ENCODE results near the gene AUTS2.

The AUTS2 gene

DNA sequence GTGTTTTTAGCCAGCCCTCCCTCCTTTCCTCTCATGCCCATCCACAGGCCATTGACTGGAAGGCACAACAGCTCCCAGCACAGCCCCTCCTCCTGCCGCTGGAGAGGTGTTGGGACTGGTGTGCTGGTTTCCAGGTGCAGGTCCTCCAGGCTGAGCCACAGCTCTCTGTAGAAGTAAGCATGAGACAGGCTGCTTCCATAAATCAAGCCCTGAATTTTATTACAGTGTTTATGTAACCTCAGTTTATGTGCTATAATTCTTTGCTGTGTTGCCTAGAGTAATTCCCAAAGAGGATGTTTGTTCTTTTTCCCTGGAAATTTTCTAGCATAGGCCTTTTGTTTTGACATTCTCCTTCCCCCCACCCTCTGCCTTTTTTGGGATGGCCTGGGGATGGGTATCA lies 445.8 kb downstream of the AUTS2 start:
- TF ChIP-seq, protein P1, sequence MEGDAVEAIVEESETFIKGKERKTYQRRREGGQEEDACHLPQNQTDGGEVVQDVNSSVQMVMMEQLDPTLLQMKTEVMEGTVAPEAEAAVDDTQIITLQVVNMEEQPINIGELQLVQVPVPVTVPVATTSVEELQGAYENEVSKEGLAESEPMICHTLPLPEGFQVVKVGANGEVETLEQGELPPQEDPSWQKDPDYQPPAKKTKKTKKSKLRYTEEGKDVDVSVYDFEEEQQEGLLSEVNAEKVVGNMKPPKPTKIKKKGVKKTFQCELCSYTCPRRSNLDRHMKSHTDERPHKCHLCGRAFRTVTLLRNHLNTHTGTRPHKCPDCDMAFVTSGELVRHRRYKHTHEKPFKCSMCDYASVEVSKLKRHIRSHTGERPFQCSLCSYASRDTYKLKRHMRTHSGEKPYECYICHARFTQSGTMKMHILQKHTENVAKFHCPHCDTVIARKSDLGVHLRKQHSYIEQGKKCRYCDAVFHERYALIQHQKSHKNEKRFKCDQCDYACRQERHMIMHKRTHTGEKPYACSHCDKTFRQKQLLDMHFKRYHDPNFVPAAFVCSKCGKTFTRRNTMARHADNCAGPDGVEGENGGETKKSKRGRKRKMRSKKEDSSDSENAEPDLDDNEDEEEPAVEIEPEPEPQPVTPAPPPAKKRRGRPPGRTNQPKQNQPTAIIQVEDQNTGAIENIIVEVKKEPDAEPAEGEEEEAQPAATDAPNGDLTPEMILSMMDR (IDR thresholded peaks at IDR 0.05; ENCODE audit: control insufficient read depth, extremely low read depth, insufficient read depth): no peak
- no peak overlapping the region for H3K4me3 ChIP-seq (ENCODE audit: low read depth, low read length)
- DNase-seq (ENCODE audit: low read depth): no peak

DNA sequence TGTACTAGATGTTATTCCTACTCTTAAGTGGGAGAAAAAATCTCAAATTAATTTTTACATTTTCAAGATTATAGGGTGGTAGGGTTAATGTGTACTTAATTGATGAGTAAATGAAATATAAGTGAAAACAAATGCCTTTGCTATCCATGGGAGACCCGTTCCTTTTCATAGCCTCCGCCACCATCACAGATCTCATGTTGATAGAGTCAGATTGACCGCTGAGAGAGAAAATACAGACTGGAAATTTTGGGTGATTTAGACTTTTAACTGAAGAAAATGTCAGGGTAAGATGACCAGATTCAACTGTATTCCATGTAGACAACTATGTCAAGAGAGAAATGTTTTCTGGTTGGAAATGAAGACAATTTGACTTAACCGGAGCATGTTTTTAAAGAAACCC lies 446.2 kb downstream of the AUTS2 start:
- TF ChIP-seq, protein P1 (IDR thresholded peaks at IDR 0.05; ENCODE audit: control insufficient read depth, extremely low read depth, insufficient read depth): no peak
- H3K4me3 ChIP-seq (ENCODE audit: low read depth, low read length): no peak overlapping the region
- no peak for DNase-seq (ENCODE audit: low read depth)

DNA sequence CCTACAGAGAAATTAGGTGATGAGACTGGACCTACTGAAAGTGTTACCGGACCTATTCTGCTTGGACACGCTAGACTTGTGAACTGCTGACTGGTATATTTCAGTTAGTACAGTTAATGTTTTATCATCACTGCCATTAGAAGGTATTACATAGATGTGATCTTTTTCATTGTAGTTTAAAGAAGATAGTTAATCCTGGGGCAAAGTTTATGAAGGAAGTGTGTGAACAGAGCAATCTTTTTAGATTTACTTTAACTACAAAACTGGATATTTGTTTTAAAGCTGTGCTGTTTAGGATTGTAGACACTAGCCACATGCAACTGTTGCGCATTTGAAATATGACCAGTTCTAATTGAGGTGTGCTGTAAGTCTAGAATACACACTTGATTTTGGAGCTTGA lies 446.7 kb downstream of the AUTS2 start:
- no peak for DNase-seq (ENCODE audit: low read depth)
- TF ChIP-seq, protein P1 (IDR thresholded peaks at IDR 0.05; ENCODE audit: control insufficient read depth, extremely low read depth, insufficient read depth): no peak
- no peak overlapping the region for H3K4me3 ChIP-seq (ENCODE audit: low read depth, low read length)

DNA sequence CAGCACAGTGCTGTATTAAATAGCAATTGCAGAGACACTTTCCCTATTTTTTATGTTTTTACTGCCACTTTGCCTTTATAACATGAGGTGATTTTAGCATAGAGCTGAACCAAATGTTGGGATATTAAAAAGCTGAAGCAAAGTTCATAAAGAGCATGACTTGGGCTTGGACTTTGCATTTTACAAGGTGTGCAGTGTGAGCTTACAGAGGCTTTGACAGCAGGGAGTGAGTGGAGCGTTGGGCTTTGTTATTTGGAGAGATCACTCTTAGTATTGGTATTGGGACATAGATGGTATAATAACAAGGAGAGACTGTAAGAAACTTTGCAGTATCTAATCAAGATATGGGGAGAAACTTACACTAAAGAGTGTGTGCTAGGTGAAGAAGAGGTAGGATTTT lies 449.1 kb downstream of the AUTS2 start:
- H3K4me3 ChIP-seq (ENCODE audit: low read depth, low read length): no peak overlapping the region
- no peak for DNase-seq (ENCODE audit: low read depth)
- TF ChIP-seq, protein P1 (IDR thresholded peaks at IDR 0.05; ENCODE audit: control insufficient read depth, extremely low read depth, insufficient read depth): no peak

DNA sequence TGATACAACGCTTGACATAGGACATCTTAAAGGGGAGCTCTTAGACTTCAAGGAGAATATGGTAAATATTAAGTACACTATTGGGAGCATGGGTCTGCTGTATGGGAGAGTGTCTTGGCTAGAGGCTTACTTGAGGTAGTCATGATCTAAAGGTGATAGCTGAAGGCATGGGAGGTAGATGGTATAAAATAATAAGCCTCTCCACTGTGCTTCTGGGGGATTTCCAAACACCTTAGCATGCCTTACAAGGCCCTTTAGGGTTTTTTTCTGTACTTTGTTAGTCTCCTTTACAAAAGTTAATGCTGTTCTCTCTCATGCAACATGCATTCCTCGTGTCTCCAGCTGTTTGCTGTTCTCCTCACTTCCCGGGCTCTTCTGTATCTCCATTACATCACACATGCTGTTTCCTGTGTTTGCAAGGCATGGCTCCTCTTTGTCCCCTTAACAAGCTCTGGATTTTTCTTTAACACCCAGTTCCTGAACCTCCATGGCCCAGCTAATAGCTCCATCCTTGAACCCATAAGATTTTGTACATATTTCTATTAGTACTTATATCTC lies 449.7 kb downstream of the AUTS2 start:
- no peak for DNase-seq (ENCODE audit: low read depth)
- no peak overlapping the region for H3K4me3 ChIP-seq (ENCODE audit: low read depth, low read length)
- TF ChIP-seq, protein P1 (IDR thresholded peaks at IDR 0.05; ENCODE audit: control insufficient read depth, extremely low read depth, insufficient read depth): no peak

DNA sequence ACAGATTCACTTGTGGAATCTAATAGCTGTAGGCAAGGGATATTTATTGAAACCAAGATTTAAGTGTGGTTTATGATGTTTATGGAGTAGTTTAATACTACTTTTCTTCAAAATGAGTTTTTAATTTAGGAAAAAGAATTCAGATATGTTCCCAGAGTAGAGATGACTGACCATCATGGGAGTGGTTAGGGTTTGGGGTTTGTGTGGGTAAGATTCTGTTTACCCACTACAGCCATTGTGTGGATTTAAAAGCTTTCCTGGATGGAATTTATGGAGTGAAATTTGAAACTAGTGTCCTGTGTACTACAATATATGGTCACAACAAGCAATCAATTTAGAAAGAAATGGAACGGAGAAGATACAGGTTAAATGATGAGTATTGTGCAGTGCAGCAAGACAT lies 453.5 kb downstream of the AUTS2 start:
- TF ChIP-seq, protein P1 (IDR thresholded peaks at IDR 0.05; ENCODE audit: control insufficient read depth, extremely low read depth, insufficient read depth): no peak
- DNase-seq (ENCODE audit: low read depth): no peak
- H3K4me3 ChIP-seq (ENCODE audit: low read depth, low read length): no peak overlapping the region

DNA sequence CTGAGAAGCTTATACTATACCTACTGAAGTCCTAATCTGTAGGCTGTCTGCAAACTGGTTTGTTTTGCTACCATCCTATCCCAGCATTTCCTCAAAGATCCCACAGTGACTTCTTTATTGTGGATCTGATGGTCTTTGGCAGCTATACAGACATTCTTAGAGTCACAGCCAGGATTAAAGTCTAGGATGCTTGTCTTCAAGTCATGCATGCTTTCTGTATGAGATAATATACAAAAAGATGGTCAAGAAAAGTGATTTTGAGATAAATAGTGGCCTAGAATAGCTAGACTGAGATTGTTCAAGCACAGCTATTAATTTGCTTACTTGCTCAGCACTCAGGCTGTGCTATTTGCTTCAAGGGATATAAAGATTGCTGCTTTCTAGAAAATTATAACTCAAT lies 454.4 kb downstream of the AUTS2 start:
- TF ChIP-seq, protein P1 (IDR thresholded peaks at IDR 0.05; ENCODE audit: control insufficient read depth, extremely low read depth, insufficient read depth): no peak
- H3K4me3 ChIP-seq (ENCODE audit: low read depth, low read length): no peak overlapping the region
- DNase-seq (ENCODE audit: low read depth): no peak

Measured in LNCaP clone FGC (cell line).